GM19467 (cell line): ENCODE data around the gene ROR2.

Experiments
- ATAC-seq: cut with Tn5 transposase; IDR thresholded peaks from one replicate; pipeline ENCODE4 v1.9.1; 2021; ENCODE audit warnings: mild to moderate bottlenecking, moderate library complexity; ENCODE audit not compliant: unreplicated experiment

The ROR2 gene

GRCh38 chr9:91843623-91844148, 106.3 kb downstream of the ROR2 start:
- ATAC-seq = no peak

- ATAC-seq = no peak
Measured at GRCh38 chr9:91843093-91843492, 106.9 kb downstream of the ROR2 start.

DNA sequence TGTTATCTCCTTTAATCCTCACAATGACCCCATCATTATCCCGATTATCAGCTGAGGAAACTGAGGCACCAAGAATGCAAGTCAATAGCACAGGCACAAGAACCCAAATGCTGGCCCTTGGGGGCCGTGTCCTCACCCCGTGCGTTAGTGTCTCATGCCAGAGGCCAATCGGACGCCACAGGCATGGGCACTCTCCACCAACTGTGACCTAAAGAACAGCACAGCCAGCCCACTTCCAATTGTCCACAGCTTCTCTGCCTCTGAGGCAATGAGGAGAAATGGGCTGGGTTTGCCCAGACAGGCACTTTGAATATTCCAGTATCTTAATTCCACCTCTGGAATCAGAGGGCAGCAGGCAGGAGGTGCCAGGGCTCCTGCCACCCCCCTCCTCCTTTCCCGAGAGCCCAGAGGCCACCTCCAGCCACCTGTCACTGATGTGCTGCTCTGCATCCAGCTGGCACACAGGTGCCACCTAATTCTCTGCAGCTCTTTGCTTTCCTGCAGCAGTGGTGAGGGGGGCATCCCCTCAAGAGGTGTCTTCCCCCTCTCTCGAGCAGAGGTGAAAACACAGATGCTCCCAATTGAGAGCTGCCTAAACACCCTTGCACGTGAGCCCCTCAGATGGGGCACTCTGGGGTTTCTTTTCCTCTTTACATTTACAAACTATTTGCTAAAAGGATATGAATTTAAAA, 107.5 kb downstream of the ROR2 start:
- ATAC-seq = no peak

DNA sequence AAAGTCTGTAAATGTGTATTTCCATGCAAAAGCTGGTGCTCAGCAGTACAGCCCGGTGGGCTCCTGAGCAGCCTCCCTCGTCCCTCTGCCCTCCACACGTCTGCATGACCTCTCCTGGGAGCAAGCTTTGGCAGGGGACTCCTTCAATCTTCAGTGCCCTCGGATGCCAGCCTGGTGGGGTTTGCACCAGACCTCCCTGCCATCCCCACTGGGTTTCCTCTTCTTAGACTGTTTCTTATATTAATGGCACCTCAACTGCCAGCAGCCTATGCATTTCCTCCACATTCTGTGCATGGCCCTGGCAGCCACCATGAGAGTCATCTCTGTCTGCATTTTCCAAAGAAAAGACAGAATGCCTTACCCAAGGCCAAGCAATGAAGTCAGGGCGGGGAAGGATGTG, 108.4 kb downstream of the ROR2 start:
- no peak for ATAC-seq

DNA sequence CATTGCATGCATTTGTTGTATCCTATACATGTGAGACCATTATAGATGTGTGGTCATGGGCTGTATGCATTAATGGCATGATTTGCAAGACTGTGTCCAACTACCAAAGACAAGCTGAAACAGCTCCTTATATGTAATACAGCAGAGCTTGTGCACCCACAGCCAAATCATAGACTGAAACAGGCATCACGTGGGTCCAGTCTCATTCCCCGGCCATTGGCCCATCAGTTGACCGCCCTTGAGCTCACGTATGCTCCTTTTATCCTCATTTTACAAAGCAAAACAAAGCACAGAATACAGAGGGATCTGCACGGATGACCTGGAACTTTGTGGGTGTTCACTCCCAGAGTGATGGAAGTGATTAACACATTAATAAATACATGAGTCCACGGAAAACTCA, 109.1 kb downstream of the ROR2 start:
- no peak for ATAC-seq

DNA sequence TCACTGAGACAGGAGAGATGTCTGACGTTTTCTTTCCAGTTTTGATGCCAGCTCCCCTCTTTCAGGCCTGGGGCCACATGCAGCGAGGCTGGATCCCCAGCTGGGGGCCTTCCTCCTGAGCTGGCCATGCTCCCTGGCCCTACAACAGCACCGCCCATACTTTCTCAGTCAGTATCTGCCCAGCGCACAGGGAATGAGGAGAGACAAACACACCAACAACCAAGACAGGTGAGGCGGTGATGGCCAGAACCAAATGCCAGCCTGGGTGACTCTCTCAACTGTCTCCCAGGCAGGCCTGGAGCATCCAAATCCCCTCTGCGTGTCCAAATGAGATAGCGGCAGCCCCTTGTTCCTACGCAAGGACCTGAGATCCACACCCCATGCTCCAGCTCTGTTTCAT, 109.6 kb downstream of the ROR2 start:
- no peak for ATAC-seq

DNA sequence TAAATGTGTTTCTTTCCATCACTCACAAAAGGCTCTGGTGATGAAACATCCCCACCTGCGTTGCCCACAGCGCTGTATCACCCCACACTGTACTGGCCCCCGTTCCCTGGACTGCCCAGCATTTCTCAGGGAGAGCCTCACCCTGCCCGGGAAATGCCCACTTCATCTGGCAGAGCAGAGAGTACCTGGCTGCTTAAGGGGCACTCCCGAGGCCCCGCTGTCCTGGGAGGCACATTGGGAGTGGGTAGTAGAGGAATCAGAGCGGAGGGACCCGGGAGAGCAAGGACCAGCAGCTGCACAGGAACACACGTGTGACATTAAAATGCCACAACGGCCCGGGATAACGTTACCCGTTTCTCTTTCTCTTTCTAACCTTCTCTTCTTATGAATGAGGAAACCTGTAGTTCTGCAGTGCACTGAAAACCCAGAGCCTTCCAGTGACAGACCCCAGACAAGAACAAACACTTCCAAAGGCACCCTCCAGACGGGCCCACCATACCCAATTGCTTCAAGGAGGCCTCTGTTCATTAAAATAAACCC, 110.0 kb downstream of the ROR2 start:
- ATAC-seq = no peak

GRCh38 chr9:91837981-91838731, 111.9 kb downstream of the ROR2 start:
- no peak for ATAC-seq

DNA sequence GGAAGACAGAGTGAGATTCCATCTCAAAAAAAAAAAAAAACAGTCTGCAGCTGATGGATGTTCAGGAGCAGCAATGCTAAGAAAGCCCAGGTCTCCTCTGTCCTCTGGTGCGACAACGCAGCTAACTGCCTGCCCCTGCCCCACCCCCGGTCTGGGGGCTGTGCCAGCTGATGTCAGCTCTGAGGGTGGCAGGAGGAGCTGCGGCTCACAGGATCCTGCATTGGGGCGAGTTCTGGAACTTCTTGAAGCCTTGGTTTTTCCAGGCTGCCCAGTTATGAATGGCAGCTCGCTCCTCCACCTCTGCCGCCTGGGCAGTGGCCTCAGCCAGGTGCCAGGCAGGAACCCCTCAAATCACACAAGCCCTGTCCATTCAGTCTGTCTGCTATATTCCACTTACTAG, 113.5 kb downstream of the ROR2 start:
- no peak for ATAC-seq

GRCh38 chr9:91835632-91836031, 114.4 kb downstream of the ROR2 start:
- ATAC-seq = no peak

DNA sequence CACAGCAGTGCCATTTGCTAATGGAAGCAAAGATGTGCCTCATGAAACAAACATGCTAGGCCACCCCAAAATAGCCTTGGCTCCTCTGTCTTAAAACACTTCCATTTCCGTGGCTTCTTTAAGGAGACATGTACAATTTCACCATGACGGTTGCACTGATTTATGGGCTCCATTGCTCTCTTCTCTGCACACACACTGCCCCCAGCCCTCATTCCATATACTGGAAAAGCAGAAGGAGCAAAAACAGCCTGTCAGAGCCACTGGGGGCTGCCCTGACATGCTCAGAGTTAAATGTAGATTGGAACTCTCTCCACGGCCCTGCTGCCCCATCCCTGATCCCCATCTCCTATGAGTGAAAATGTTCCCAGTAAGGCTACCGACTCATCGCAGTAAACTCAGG, 114.8 kb downstream of the ROR2 start:
- no peak for ATAC-seq

GRCh38 chr9:91834740-91835139, 115.3 kb downstream of the ROR2 start:
- ATAC-seq = no peak

GRCh38 chr9:91833878-91834255, 116.2 kb downstream of the ROR2 start:
- no peak for ATAC-seq

DNA sequence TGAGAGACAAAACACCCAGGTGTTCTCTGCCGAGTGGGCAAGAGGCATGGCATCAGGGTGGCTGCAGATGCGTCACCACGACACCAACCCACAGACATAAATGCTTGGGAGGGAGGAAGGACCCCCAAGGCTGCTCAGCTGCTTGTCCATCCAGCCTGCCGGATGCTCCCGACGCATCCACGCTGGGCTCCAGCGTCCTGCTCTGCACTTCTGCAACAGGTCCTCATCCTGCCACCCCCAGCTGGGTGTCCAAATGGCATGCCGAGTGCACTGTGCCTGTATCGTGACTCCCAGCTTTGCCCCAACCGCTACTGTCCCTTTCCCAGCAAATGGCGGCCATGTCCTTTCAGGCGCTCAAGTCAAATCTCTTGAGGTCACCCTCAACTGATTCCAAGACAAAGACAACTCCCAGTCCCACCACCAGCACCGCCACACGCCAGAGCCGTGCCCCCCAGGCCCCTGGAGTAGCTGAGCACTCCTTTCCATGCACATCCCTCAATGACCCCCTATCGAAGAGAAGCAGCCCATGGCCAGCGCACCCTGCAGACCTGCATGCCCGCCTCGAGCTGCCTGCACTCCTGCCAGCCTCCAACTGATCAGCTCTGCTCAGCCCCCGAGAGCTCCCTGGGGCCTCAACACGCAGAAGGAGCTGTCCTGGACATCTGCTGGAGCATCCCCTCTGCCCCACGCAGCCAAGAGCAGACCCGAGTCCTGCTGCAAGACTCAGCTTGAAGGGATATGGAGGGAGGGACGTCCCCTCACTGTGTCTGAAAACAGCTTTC, 116.7 kb downstream of the ROR2 start:
- ATAC-seq = no peak

DNA sequence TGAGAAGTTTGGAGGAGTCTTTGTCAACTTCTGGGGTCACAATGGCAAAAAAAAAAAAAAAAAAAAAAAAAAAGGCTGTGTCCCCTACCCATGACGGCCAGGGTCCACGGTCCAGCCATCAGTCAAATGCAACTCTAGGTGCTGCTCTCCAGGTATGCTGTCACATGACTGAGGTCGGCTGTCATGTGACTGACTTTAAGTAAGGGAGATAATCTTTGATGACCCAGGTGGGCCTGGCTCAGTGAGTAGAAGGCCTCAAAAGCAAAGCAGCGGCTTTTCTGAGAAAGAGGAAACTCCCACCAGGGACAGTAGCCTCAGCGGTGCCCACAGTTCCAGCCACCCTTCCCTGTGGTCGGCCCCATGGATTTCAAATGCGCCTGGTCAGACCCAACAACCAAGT, 117.7 kb downstream of the ROR2 start:
- ATAC-seq = no peak

DNA sequence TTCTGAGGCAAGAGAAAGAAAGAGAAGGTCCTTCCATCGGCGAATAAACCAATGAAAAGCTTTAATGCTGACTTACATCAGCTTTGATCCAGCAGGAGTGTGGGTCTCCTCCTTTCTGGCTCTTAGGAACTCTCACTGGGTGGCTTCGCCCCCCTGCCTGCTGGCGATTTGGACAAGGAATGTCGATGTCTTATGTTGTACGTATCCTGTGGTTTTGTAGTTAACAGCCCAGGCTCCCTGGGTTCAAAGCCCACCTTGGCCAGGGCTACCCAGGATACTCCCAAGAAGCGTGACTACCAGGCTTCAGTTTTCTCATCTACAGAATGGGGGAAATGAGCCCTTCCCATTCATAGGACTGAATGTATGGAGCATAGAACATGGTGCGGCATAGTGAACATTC, 124.2 kb downstream of the ROR2 start:
- no peak for ATAC-seq

- no peak for ATAC-seq
Measured at GRCh38 chr9:91825422-91825821, 124.6 kb downstream of the ROR2 start.

DNA sequence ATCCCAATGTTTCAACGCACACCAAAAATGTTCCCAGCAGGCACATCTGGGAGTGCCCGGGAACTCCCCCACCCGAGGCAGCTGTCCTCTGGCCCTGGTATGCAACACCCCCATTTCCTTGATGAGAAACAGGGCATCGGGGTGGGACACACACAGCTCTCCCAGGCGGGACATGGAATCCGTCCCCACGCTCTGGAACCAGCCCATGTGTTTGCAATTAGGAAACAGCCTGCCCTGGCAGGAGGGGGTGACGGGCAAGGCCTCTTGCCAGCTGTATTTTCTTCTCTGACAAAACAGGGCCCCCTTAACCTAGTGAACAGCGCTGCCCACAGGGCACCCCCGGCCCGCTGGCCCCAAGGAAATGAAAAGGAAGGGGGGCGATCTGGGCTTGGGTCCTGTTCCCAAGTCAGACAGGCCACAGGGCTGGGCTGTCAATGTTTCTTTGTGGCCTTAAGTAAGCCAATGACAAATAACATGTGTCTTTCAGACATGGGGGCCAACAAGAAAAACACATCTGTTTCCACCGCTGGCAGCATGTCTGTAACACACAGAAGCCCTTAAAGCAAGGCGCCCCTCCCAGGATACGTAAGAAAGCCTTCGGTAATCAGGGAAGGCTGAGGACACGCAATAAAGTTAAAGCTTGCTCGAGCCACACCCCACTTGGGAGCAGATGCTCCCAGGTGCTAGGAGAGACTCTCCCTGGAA, 125.3 kb downstream of the ROR2 start:
- no peak for ATAC-seq

- no peak for ATAC-seq
Measured at GRCh38 chr9:91824151-91824550, 125.9 kb downstream of the ROR2 start.

DNA sequence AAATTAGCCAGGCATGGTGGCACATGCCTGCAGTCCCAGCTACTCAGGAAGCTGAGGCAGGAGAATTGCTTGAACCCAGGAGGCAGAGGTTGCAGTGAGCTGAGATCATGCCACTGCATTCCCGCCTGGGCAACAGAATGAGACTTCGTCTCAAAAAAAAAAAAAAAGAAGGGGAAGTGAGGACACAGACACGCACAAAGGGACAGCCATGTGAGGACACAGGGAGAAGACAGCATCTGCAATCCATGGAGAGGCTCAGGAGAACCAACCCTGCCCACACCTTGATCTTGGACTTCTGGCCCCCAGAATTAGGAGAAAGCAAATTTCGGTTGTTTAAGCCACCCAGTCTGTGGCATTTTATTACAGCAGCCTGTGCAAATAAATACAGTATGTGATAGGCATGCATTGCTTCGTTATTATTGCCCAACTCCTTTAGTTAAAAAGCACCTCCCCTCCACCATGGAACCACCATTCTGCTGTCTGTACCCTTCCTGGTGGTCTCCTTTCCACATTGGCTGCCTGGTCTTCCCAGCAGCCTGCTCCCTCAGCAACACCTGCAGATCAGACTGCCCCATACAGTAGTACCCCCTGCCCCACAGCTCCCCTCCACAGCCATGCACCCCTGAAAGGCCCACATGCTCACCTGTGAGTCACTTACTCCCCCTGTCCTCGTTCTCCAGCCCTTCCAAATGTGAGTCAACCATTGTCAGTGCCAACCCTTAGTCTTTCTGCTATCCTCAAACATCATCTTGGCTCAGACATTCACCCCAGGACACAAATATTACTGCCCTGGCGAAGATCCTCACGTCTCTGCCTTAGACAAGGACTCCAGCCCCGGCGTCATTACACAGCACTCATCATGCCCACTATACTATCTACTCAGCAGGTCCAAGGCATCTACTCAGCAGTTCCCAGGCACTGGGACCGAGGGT, 128.8 kb downstream of the ROR2 start:
- no peak for ATAC-seq
